K562 (cell line): Measurements from ENCODE around the gene GLT8D2. TPM values are rescaled to one million over a fixed set of nuclear protein-coding genes. Genes with fewer than 3 reads are reported as not detected.

ENCODE experiments used
- ATAC-seq: fragments of 200-7000 bp; cut with Tn5 transposase; 3 replicates; pipeline ENCODE4 v1.9.1; 2020; ENCODE audit warnings: moderate library complexity
- BruUV-seq: library from RNA; stranded (reverse); fragments of 400-500 nt; replicated peaks from 2 replicates; lab custom pipeline; 2021; lab: Mats Ljungman, UMichigan
- CTCF ChIA-PET: fragments of 300-600 bp; formaldehyde crosslinking; extraction: SDS; loops from one replicate; lab custom pipeline; 2021; ENCODE audit warnings: low intra/inter-chr PET ratio; lab: Yijun Ruan, JAX
- POLR2A ChIA-PET: fragments of 300-600, 350-650 bp; sonication (Branson Sonifier 250); formaldehyde crosslinking; extraction: SDS; loops from one replicate; lab custom pipeline; 2021; ENCODE audit warnings: antibody characterized with exemption, inconsistent platforms; lab: Yijun Ruan, JAX
- DNase-seq, 4 experiments: peaks; one replicate each; pipeline versions ENCODE4 v3.0.0 to v3.0.0-alpha.2; 2011 to 2018; ENCODE audit warnings: low spot score in 3 of 4, mixed read lengths in 3 of 4; ENCODE audit errors: extremely low read depth in 1 of 4
- FAIRE-seq: peaks from 2 replicates; lab custom pipeline; 2011; peaks lifted over from hg19 to GRCh38; lab: Jason Lieb, UNC
- H2AFZ ChIP-seq: 2 replicates; pipeline ENCODE4 v1.6.0; 2011; ENCODE audit warnings: low read depth, low read length, control low read depth, inconsistent platforms
- H3K27ac ChIP-seq: fragments of 200-600 bp; 3 replicates; pipeline ENCODE4 v1.8.0; 2011; ENCODE audit warnings: low read depth, mild to moderate bottlenecking, control low read depth, inconsistent platforms, low read length, moderate library complexity, mixed read lengths; ENCODE audit errors: extremely low read depth
- H3K27me3 ChIP-seq, 2 experiments: fragments of 300-600 bp in 1 of 2; 2 replicates in 1 of 2; 3 replicates in 1 of 2; pipeline versions ENCODE4 v1.6.0 to v1.8.0; 2011; ENCODE audit warnings: inconsistent platforms in 2 of 2, low read length in 2 of 2, mild to moderate bottlenecking in 1 of 2, mixed read lengths in 1 of 2, moderate library complexity in 1 of 2; ENCODE audit not compliant: control insufficient read depth in 2 of 2, insufficient read depth in 2 of 2
- H3K36me3 ChIP-seq: fragments of 300-600 bp; 3 replicates; pipeline ENCODE4 v1.8.0; 2011; ENCODE audit warnings: mild to moderate bottlenecking, low read length, inconsistent platforms; ENCODE audit not compliant: control insufficient read depth, insufficient read depth
- H3K4me1 ChIP-seq, 2 experiments: fragments of 200-600 bp in 1 of 2; replicated peaks in 1 of 2; 2 replicates in 1 of 2; 3 replicates in 1 of 2; pipeline versions ENCODE4 v1.5.1 to v1.8.0; 2011; ENCODE audit warnings: inconsistent platforms in 2 of 2, low read length in 2 of 2, mild to moderate bottlenecking in 1 of 2, mixed read lengths in 1 of 2, moderate library complexity in 1 of 2; ENCODE audit not compliant: control insufficient read depth in 2 of 2, insufficient read depth in 2 of 2
- H3K4me2 ChIP-seq: 2 replicates; pipeline ENCODE4 v1.6.1; 2011; ENCODE audit warnings: low read length, control low read depth, inconsistent platforms, mixed read lengths; ENCODE audit not compliant: insufficient read depth
- H3K4me3 ChIP-seq: fragments of 200-600 bp; sonication (generic), shearing (Covaris generic); 2 replicates; pipeline ENCODE4 v1.5.1; 2016; ENCODE audit warnings: control low read depth, inconsistent platforms
- H3K79me2 ChIP-seq: fragments of 200-600 bp; 3 replicates; pipeline ENCODE4 v1.8.0; 2011; ENCODE audit warnings: low read length, inconsistent platforms; ENCODE audit not compliant: control insufficient read depth, insufficient read depth
- H3K9ac ChIP-seq, 2 experiments: 2 replicates each; pipeline versions ENCODE4 v1.6.0 to v1.6.1; 2011; ENCODE audit warnings: low read depth in 2 of 2, low read length in 2 of 2, control low read depth in 1 of 2, inconsistent platforms in 1 of 2, mild to moderate bottlenecking in 1 of 2, mixed read lengths in 1 of 2; ENCODE audit not compliant: insufficient read depth in 1 of 2
- H3K9me1 ChIP-seq: one replicate; pipeline ENCODE4 v1.6.0; 2011; ENCODE audit warnings: inconsistent platforms, mild to moderate bottlenecking, low read length, moderate library complexity; ENCODE audit not compliant: control insufficient read depth, insufficient read depth
- H3K9me3 ChIP-seq: replicated peaks from 2 replicates; pipeline ENCODE4 v1.5.1; 2011; ENCODE audit warnings: low read depth, low read length, inconsistent platforms; ENCODE audit not compliant: control insufficient read depth, insufficient read depth
- H4K20me1 ChIP-seq: replicated peaks from 2 replicates; pipeline ENCODE4 v1.6.1; 2011; ENCODE audit warnings: low read length, inconsistent platforms, mixed read lengths; ENCODE audit not compliant: control insufficient read depth, insufficient read depth
- ARID1B ChIP-seq: fragments of 450-650 bp; IDR thresholded peaks from 2 replicates; pipeline ENCODE4 v1.6.1; 2016; ENCODE audit warnings: antibody characterized with exemption, mild to moderate bottlenecking, inconsistent platforms
- ATF6 ChIP-seq: sonication (generic); formaldehyde crosslinking; IDR thresholded peaks from 2 replicates; pipeline ENCODE4 v1.4.0; 2020; ENCODE audit warnings: mild to moderate bottlenecking, missing genetic modification reagents
- CEBPG ChIP-seq, 3 experiments: fragments of 200-800 bp in 1 of 3; sonication (Bioruptor generic) in 1 of 3; sonication (generic) in 1 of 3; formaldehyde crosslinking in 1 of 3; IDR thresholded peaks in 2 of 3; conservative IDR thresholded peaks in 1 of 3; 2 replicates each; pipeline versions ENCODE4 v1.6.1 to v1.8.0; 2016 to 2022; ENCODE audit warnings: missing compliant biosample characterization in 2 of 3, missing genetic modification characterization in 2 of 3, mild to moderate bottlenecking in 1 of 3, missing genetic modification reagents in 1 of 3
- DPF2 ChIP-seq: fragments of 450-650 bp; IDR thresholded peaks from 2 replicates; pipeline ENCODE4 v1.6.1; 2016
- EGR1 ChIP-seq: fragments of 450-650 bp; conservative IDR thresholded peaks from 2 replicates; pipeline ENCODE4 v1.6.1; 2017; ENCODE audit warnings: mild to moderate bottlenecking
- HNRNPK ChIP-seq: fragments of 200-400 bp; formaldehyde crosslinking; IDR thresholded peaks from one replicate; pipeline ENCODE4 v1.6.1; 2018; ENCODE audit warnings: mild to moderate bottlenecking, low read depth, low read length; ENCODE audit not compliant: poor library complexity, severe bottlenecking
- MEIS2 ChIP-seq: fragments of 450-650 bp; IDR thresholded peaks from 2 replicates; pipeline ENCODE4 v1.6.1; 2014; ENCODE audit warnings: mild to moderate bottlenecking; ENCODE audit not compliant: partially characterized antibody
- NR2C2 ChIP-seq, 2 experiments: fragments of 200-800 bp in 1 of 2; sonication (Bioruptor generic) in 1 of 2; sonication (generic) in 1 of 2; formaldehyde crosslinking in 1 of 2; IDR thresholded peaks; 2 replicates each; pipeline versions ENCODE4 v1.6.1 to v1.8.0; 2016 to 2022; ENCODE audit warnings: mild to moderate bottlenecking in 1 of 2, missing compliant biosample characterization in 1 of 2, missing genetic modification characterization in 1 of 2, missing genetic modification reagents in 1 of 2
- PTTG1 ChIP-seq: fragments of 450-650 bp; IDR thresholded peaks from 2 replicates; pipeline ENCODE4 v1.6.1; 2016; ENCODE audit warnings: low read depth, mild to moderate bottlenecking, missing genetic modification characterization, missing compliant biosample characterization
- RBFOX2 ChIP-seq: fragments of 200-400 bp; formaldehyde crosslinking; IDR thresholded peaks from 2 replicates; pipeline ENCODE4 v1.6.1; 2017; ENCODE audit warnings: low read depth, mild to moderate bottlenecking, low read length, moderate library complexity
- SAP30 ChIP-seq: fragments of 200-600 bp; sonication (generic); IDR thresholded peaks from 2 replicates; pipeline ENCODE4 v1.6.1; 2012; ENCODE audit warnings: borderline replicate concordance, low read depth, mild to moderate bottlenecking, moderate library complexity, low read length, control low read depth, inconsistent platforms; ENCODE audit not compliant: insufficient read depth, poor library complexity, severe bottlenecking
- SMARCA4 ChIP-seq: fragments of 450-650 bp; IDR thresholded peaks from 2 replicates; pipeline ENCODE4 v1.6.1; 2016
- SUPT5H ChIP-seq: fragments of 450-650 bp; IDR thresholded peaks from 2 replicates; pipeline ENCODE4 v1.6.1; 2016
- TAF9B ChIP-seq: fragments of 450-650 bp; IDR thresholded peaks from 2 replicates; pipeline ENCODE4 v1.6.1; 2018; ENCODE audit warnings: mild to moderate bottlenecking; ENCODE audit not compliant: partially characterized antibody
- ZEB2 ChIP-seq: fragments of 450-650 bp; IDR thresholded peaks from 2 replicates; pipeline ENCODE4 v1.6.1; 2016
- ZFP36 ChIP-seq: fragments of 150-350 bp; IDR thresholded peaks from 2 replicates; pipeline ENCODE4 v1.6.1; 2018; ENCODE audit warnings: low read length, low read depth; ENCODE audit not compliant: partially characterized antibody
- ZKSCAN1 ChIP-seq: fragments of 150-350 bp; IDR thresholded peaks from 2 replicates; pipeline ENCODE4 v1.6.1; 2016; ENCODE audit warnings: low read depth, low read length
- ZKSCAN3 ChIP-seq: fragments of 250-450 bp; sonication (Bioruptor Pico); IDR thresholded peaks from 2 replicates; pipeline ENCODE4 v1.4.0; 2020
- ZNF140 ChIP-seq: fragments of 250-450 bp; sonication (Bioruptor Pico); IDR thresholded peaks from 2 replicates; pipeline ENCODE4 v1.8.0; 2021; ENCODE audit warnings: moderate library complexity, mild to moderate bottlenecking, inconsistent platforms
- ZNF384 ChIP-seq: IDR thresholded peaks from 2 replicates; pipeline ENCODE4 v1.6.1; 2012; ENCODE audit warnings: low read depth, low read length, improper control_type of control experiment
- ZNF589 ChIP-seq: fragments of 200-800 bp; sonication (Bioruptor generic); IDR thresholded peaks from 2 replicates; pipeline ENCODE4 v1.6.1; 2016; ENCODE audit warnings: low read depth, missing genetic modification characterization, missing compliant biosample characterization
- ZNF830 ChIP-seq: fragments of 250-450 bp; sonication (Bioruptor Pico); IDR thresholded peaks from 2 replicates; pipeline ENCODE4 v1.5.0; 2021; ENCODE audit warnings: mild to moderate bottlenecking
- WGBS: fragments of 100-300 bp; shearing (Covaris generic); methylation state at CpG from one replicate; pipeline ENCODE4 v1.1.6; 2016; ENCODE audit warnings: low coverage, mixed read lengths; ENCODE audit not compliant: insufficient coverage; ENCODE audit errors: missing lambda C conversion rate; 5-methylcytosine and 5-hydroxymethylcytosine counted together
- in situ Hi-C: fragments of 300-500 bp; cut with MboI; formaldehyde crosslinking; loops from 4 replicates; pipeline ENCODE4 v1.15.0; 2018; ENCODE audit warnings: inconsistent platforms, mixed read lengths
- intact Hi-C: fragments of 100-400 bp; cut with micrococcal nuclease; formaldehyde crosslinking; loops from 2 replicates; pipeline ENCODE4 v1.14.2; 2022
- polyA plus RNA-seq, 8 experiments: library from polyadenylated mRNA; depleted of rRNA in 4 of 8; stranded (reverse) in 5 of 8; unstranded in 3 of 8; fragments of >200 nt; fragmentation: Nextera tagmentation in 2 of 8; fragmentation: Illumina TruSeq in 1 of 8; extraction: Ambion mirVana in 2 of 8; extraction: Trizol in 1 of 8; gene quantifications; 2 replicates each; pipeline versions ENCODE4 v1.2.1 to v1.2.3, GENCODE V29; 2011 to 2014; ENCODE audit warnings: inconsistent platforms in 1 of 8, missing spikeins in 1 of 8
- total RNA-seq, 7 experiments: library from RNA; depleted of rRNA in 6 of 7; stranded (reverse); fragments of >200 nt in 6 of 7; fragmentation: Illumina TruSeq in 2 of 7; extraction: Trizol in 2 of 7; gene quantifications; 2 replicates each; pipeline versions ENCODE4 v1.2.1 to v1.2.3, GENCODE V29; 2011 to 2021; ENCODE audit warnings: low replicate concordance in 1 of 7

The GLT8D2 gene
- total and polyA plus RNA-seq, 9 of the 15 experiments (the other 6 are each of a cell fraction or from before 2014, with no cell fraction given) = 0.18 to 0.27 (median 0.18) TPM; not detected in 6

- peak overlapping the region; percentile 20; the same call in 1 of the 3 replicates for H3K27ac ChIP-seq
- no peak for DNase-seq
- H3K4me2 ChIP-seq = no peak overlapping the region
- H2AFZ ChIP-seq = no peak overlapping the region
- peaks cover 2% of the 10 kb centered on the region; the same call in 1 of the 3 replicates for H3K79me2 ChIP-seq
- H3K36me3 ChIP-seq = peaks cover 100% of the 10 kb centered on the region
- BruUV-seq = no TSS peak
- ChIA-PET POLR2A (interaction anchor here (0.7 to 2.7 kb wide), 6 partner anchors 8 to 18 kb away, joined by 3 to 18 read pairs (median 7); partner anchors contain the start of gene HSP90B1), CTCF (no interaction called here)
- H3K27me3 ChIP-seq = no peaks in the 10 kb centered on the region
- ATAC-seq = peak; percentile 12
- no peaks in the 10 kb centered on the region for H3K9me3 ChIP-seq
- H3K9ac ChIP-seq = no peak overlapping the region
- FAIRE-seq = no peak
- intact Hi-C loops = no loop called here
- H3K9me1 ChIP-seq = no peaks in the 10 kb centered on the region
- no peaks in the 10 kb centered on the region for H4K20me1 ChIP-seq
- 0 out of 5 replicates have a peak, but pooled peaks cover 0 to 2% of the 10 kb centered on the region in 2 experiments for H3K4me1 ChIP-seq
- no peak overlapping the region for H3K4me3 ChIP-seq
- 82% methylated on average over 6 of the region's 7 CpGs for WGBS
- in situ Hi-C loops = no loop called here
- TF ChIP-seq SAP30 = no peak
- peak; percentile 42 for TF ChIP-seq SMARCA4
- TF ChIP-seq ZEB2 = no peak
- no peak for TF ChIP-seq NR2C2 (CRISPR knock-in tag; IDR thresholded peaks at IDR 0.05)
- peak; percentile 54 for TF ChIP-seq NR2C2 (tag; IDR thresholded peaks at IDR 0.05)
- no peak for TF ChIP-seq HNRNPK
- TF ChIP-seq SUPT5H = peak; percentile 29; the same call in 1 of the 2 replicates
- TF ChIP-seq ATF6 (CRISPR knock-in tag) = no peak
- TF ChIP-seq ZNF830 (CRISPR knock-in tag) = no peak
- peak; percentile 37; the same call in 1 of the 2 replicates for TF ChIP-seq CEBPG (CRISPR knock-in tag; IDR thresholded peaks at IDR 0.05)
- peak; percentile 62 to 72 for TF ChIP-seq CEBPG (tag; conservative IDR thresholded peaks at IDR 0.05 in 1 of 2, IDR thresholded peaks at IDR 0.05 in 1 of 2)
- no peak for TF ChIP-seq ZNF589 (CRISPR knock-in tag)
- no peak for TF ChIP-seq ZFP36
- TF ChIP-seq ZNF140 = no peak
- TF ChIP-seq PTTG1 (tag) = no peak
- no peak for TF ChIP-seq ZKSCAN3 (CRISPR knock-in tag)
- no peak for TF ChIP-seq MEIS2
- no peak for TF ChIP-seq ZKSCAN1
- TF ChIP-seq EGR1 = 0 out of 2 replicates have a peak, but pooled peaks have one; percentile 25
- peak; percentile 44; the same call in 1 of the 2 replicates for TF ChIP-seq DPF2
- TF ChIP-seq RBFOX2 = no peak
- TF ChIP-seq TAF9B = no peak
- peak; percentile 68 for TF ChIP-seq ZNF384
- peak; percentile 56 for TF ChIP-seq ARID1B
Observed at GRCh38 chr12:103947871-103948555, 102.0 kb downstream of the GLT8D2 start.
